HG03135 (cell line): ENCODE results near the gene ADGRG6.

ENCODE experiments used
- ATAC-seq: cut with Tn5 transposase; IDR thresholded peaks from one replicate; pipeline ENCODE4 v1.9.1; 2021; ENCODE audit warnings: mild to moderate bottlenecking, moderate library complexity; ENCODE audit not compliant: unreplicated experiment

ADGRG6 gene

DNA sequence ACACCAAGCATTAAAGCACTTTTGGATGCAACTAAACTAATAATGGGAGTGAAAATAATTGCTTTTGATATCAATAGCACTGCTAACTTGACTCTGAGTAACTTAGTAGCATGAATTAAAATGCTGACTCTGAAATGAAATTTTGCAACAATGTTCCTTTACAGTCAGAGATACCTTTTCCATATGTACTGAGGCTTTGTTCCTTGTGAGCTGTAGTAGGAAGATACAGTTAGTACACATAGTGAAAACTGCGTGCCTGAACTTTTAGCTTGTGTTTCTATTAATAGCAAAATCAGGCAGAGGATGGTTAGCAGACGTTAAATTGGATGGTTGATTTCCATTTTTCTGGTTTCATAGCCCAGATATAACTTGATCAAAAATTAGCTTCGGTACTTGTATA lies 18.6 kb downstream of the ADGRG6 start:
- ATAC-seq = no peak

DNA sequence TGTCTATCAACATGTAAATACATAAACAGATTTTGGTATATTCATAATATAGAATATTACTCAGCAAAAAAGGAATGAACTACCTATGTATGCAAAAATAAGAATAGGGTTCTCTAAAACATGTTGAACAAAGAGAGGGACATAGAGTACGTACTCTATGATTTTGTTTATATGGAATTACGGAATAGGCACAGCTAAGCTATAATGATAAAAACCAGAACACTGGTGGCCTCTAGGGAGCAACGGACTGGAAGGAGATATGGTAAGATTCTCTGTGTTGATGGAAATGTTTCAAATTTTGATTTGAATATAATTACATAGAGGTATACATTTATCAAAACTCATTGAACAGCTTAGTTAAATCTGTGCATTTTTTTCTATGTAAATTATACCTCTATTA lies 19.6 kb downstream of the ADGRG6 start:
- no peak for ATAC-seq

DNA sequence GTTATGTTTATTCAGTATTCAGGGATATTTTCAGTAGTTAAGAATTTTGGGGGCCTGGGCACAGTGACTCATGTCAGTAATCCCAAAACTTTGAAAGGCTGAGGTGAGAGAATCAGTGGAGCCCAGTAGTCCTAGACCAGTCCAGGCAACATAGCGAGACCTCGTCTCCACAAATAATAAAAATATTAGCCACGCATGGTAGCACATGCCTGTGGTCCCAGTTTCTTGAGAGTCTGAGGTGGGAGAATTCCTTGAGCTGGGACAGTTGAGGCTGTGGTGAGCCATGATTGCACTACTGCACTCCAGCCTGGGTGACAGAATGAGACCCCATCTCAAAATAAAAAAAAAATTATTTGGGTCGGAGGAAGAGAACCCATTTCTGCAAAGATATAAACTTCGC lies 20.3 kb downstream of the ADGRG6 start:
- no peak for ATAC-seq

DNA sequence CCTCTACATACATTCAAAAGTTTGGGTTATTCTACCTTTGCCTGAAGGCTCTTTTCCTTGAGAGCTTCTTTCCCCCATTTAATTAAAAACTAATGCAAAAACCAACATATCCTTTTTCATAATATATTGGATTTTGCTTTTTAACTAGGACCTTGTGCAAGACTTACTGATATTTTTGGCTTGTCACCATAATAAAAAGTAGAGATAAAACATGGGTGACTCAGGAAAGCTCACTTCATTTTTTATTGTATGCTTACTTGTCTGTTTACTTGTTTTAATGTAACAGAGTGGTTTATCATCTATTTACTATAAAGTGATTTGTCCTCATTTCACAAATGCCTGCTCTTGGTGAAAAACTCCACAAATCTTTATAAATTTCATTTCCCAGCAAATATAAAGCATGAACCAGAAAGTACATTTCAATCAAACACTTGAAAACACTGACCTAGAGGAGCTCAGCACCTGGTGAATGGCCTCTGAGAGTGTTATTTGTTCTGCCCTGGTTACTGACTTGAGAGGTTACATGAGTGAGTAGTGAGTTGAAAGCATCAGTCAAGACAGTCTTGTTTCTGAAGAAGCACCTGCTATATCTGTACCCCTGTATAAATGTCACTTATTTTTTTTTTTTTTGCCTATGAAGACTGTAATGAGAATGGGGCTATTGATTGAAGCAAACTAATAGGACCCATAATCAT lies 20.8 kb downstream of the ADGRG6 start:
- no peak for ATAC-seq

GRCh38 chr6:142323377-142323776 lies 21.6 kb downstream of the ADGRG6 start:
- no peak for ATAC-seq

- ATAC-seq = no peak
Observed at GRCh38 chr6:142324111-142324510, 22.3 kb downstream of the ADGRG6 start.

DNA sequence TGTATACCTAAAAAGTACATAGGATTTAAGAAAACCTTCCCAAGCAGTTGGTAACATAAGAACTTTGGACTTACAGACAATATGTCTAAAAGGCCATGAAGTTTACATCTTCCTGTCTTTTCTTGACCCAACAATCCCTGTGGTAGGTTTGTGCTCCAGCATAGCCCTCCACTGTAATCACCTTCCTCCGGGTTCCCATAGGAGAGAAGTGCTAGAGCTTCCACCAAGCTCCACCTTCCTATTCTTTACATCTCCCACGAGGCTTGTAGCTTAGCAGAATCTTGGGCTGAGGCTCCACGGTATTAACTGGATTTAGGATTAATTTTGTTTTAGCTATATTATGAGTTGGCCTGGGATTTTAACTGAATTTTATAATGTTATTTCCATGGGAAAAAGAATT lies 23.3 kb downstream of the ADGRG6 start:
- ATAC-seq = no peak

- no peak for ATAC-seq
Observed at GRCh38 chr6:142326540-142326939, 24.7 kb downstream of the ADGRG6 start.

DNA sequence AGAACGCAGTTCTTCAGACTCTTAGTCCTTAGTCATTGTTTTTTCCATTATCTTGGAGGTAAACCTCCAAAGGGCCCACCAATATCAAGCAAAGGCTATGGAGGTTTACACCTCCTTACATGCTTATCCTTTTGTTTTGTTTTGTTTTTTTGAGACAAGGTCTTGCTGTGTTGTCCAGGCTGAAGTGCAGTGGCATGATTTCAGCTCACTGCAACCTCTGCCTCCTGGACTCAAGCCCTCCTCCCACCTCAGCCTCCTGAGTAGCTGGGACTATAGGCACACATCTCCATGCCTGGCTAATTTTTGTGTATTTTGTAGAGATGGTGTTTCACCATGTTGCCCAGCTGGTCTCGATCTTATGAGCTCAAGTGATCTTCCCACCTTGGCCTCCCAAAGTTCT lies 26.3 kb downstream of the ADGRG6 start:
- ATAC-seq = no peak

- ATAC-seq = no peak
Observed at GRCh38 chr6:142329486-142330113, 27.8 kb downstream of the ADGRG6 start.

- ATAC-seq = no peak
Observed at GRCh38 chr6:142331075-142331551, 29.3 kb downstream of the ADGRG6 start.

GRCh38 chr6:142331601-142332000 lies 29.8 kb downstream of the ADGRG6 start:
- ATAC-seq = no peak

- ATAC-seq = no peak
Observed at GRCh38 chr6:142332393-142333098, 30.7 kb downstream of the ADGRG6 start.

DNA sequence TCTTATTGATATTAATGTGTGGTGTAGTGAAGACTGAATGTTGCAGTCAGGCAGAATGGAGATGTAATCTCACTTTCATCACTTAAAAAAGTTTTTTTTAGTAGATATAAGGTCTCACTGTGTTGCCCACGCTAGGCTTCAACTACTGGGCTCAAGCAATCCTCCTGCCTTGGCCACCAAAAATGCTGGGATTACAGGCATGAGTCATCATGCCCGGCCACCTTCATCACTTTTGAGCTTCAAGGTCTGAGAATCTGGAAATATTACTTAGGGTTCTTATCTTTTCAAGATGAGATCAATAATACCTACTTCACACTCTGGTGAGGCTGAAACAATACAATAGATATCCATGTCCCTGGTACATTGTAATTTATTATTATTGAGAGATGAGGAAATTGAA lies 31.6 kb downstream of the ADGRG6 start:
- ATAC-seq = no peak

DNA sequence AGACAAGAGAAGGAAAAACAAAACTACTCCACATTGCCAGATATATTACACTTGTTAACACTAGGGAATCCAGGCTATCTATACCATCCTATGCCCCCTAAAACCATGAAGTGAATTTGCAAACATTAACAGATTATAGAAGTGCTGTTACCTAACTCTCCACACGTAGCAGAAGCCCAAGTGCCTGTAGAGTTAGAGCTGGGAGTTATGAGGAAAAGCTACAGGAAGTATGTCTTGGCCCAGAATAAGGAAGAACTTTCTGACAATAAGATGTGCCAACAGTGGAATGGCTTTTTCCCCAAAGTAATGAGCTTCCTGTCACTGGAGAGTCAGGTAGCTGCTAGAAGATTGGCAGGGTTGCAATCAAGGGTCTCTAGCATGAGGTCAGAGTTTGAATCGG lies 32.5 kb downstream of the ADGRG6 start:
- no peak for ATAC-seq

- ATAC-seq = no peak
Observed at GRCh38 chr6:142335415-142335814, 33.6 kb downstream of the ADGRG6 start.

DNA sequence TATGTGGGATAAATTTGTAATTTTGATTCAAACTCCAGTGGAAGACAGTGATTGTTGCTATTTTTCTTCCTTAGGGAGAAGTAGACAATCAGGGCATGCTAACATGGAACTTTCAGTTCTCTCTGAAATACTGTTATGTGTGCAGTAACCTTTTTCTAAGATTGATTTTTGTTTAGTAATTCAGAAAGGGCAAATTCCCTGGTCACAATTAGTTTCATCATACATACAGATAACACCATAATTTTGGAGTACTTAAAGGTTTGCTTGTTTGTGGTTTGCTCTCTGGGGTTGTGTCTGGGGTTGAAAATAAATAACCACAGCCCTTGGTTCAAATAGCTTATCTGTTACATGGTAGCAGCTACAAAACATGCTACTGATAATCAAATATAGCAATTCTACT lies 34.4 kb downstream of the ADGRG6 start:
- no peak for ATAC-seq

DNA sequence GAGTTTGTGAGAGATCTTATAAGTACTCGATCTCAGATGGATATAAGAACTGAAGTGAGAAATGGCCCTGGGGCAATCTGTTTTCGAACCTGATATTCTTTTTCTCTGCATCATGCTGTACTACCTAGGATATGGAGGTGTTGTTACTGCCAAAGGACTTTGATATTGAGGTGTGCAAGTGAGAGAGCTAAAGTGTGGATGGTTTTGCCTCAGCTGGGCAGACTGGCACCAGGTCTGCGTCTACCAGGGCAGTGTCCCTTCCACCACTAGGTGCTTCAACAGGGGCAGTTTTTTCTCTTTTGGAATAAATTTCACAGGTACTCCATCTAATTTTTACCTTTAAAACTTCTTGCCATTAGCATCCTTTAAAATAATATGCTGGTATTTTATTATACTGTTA lies 35.0 kb downstream of the ADGRG6 start:
- ATAC-seq = no peak

GRCh38 chr6:142339113-142339512 lies 37.3 kb downstream of the ADGRG6 start:
- ATAC-seq = no peak

GRCh38 chr6:142339968-142340658 lies 38.3 kb downstream of the ADGRG6 start:
- ATAC-seq = no peak

DNA sequence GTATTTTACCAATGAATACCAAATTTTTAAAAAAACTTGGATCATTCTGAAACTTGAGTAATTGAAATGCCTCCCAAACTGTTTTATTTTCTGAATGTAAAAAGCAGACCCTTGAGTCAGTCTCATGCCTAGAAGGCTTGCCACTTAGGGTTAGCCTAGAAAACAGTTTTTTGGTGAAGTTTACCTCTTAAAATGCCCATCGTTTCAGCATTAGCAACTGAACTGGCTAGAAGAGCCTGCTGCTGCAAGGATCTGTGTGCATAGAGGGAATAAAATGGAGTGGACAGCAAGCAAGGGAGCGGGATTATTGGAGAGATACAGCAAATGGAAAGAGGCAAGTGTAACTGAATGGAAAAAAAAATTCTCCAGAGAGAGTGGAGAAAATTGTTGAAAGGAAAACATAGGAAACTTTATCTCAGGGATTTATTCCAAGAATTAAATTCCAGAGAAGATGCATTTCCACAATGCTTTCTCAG lies 40.1 kb downstream of the ADGRG6 start:
- no peak for ATAC-seq
